Prostate gland (tissue), 2 donors: ENCODE results near the gene SMU1.

Source experiments
- POLR2AphosphoS5 ChIP-seq: sonication (generic); formaldehyde crosslinking; IDR thresholded peaks from one replicate; pipeline ENCODE4 v1.6.1; 2017; ENCODE audit warnings: antibody characterized with exemption
- TF ChIP-seq, protein P1 (sequence below), 4 experiments: fragments of 200-600 bp in 2 of 4; fragments of 450-650 bp in 2 of 4; sonication (generic) in 2 of 4; IDR thresholded peaks; 1 replicate in 3 of 4; 2 replicates in 1 of 4; pipeline ENCODE4 v1.5.1; 2016 to 2019; ENCODE audit warnings: antibody characterized with exemption in 4 of 4, mild to moderate bottlenecking in 2 of 4, moderate library complexity in 2 of 4

DNA sequence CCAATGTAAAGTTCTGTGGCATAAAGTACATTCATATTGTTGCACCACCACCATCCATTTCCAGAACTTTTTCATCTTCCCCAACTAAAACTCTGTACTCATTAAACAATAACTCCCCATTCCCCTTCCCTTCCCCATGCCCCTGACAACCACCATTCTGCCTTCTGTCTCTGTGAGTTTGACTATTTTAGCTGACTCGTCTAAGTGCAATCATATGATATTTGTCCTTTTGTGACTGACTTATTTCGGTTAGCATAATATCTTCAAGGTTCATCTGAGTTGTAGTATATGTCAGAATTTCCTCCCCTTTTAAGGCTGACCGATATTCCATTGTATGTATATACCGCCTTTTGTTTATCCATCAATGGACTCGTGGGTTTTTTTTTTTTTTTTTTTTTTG is 29.0 kb upstream of the SMU1 start:
- TF ChIP-seq, protein P1, sequence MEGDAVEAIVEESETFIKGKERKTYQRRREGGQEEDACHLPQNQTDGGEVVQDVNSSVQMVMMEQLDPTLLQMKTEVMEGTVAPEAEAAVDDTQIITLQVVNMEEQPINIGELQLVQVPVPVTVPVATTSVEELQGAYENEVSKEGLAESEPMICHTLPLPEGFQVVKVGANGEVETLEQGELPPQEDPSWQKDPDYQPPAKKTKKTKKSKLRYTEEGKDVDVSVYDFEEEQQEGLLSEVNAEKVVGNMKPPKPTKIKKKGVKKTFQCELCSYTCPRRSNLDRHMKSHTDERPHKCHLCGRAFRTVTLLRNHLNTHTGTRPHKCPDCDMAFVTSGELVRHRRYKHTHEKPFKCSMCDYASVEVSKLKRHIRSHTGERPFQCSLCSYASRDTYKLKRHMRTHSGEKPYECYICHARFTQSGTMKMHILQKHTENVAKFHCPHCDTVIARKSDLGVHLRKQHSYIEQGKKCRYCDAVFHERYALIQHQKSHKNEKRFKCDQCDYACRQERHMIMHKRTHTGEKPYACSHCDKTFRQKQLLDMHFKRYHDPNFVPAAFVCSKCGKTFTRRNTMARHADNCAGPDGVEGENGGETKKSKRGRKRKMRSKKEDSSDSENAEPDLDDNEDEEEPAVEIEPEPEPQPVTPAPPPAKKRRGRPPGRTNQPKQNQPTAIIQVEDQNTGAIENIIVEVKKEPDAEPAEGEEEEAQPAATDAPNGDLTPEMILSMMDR (IDR thresholded peaks at IDR 0.05) = no peak
- no peak for TF ChIP-seq POLR2AphosphoS5
